ENCODE data around the gene GDNF.
"Not testable (repeated sequence)": the region's sequence is repeated elsewhere in the genome, so short reads cannot be mapped to it uniquely, and the experiment has no call there.

Gene GDNF

DNA sequence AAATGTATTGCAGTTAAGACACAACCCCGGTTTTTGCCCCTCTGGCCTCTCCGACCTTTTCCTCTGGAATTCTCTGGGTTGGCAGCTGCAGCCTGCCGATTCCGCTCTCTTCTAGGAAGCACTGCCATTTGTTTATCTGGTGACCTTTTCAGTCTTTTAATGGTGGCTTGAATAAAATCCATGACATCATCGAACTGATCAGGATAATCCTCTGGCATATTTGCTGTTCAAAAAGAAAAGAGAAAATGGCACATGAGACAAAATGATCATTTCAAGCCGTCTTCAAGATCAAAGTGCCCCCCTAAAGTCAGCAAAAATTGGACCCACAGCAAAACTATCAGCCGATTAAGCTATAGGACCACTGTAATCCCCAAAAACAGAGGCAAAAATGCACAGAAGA, 23.9 kb downstream of the GDNF start:
- no peak for DNase-seq

GRCh38 chr5:37814699-37815098, 25.1 kb downstream of the GDNF start:
- no peak for DNase-seq

- DNase-seq, result no peak
Measured at GRCh38 chr5:37812365-37812764, 27.5 kb downstream of the GDNF start.

DNA sequence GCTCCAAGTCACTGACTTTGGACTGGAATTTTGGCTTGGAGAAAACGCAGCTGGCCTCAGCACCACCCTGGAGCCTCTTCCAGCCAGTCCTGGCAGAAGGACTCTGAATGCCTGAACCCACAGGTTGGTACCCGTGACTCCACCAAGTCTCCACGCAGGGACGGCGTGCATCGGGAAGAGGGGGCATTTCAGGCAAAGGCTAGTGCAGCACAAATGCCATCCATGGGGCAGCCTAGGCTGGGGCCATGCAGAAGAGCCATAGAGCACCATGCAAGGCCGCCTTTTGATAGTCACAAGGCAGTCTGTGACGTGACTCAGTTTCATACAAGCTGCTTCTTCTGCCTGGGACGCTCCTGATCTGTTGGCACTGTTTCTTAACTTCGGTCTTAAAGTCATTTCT, 28.0 kb downstream of the GDNF start:
- DNase-seq, result no peak

GRCh38 chr5:37810311-37810710, 29.5 kb downstream of the GDNF start:
- no peak for DNase-seq

DNA sequence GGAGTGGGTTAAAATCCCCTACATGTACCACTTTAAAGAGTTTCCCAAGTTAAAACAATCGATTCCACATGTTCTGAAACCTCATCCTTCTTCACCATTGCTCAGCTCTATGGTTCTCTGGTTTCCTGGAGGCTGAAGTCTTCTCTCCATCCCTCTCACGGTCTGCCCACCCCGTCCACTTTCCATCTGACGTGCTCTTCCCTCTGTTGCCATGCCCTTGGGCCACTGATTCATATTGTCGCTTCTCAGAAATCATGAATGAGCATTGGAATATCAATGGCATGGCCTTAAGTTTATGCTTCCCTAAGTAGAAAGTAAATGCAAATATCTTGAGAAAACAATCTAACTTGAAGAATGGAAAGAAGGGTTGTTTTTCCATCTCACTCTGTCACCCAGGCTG, 30.9 kb downstream of the GDNF start:
- no peak for DNase-seq

GRCh38 chr5:37807621-37808301, 32.1 kb downstream of the GDNF start:
- DNase-seq, result no peak

GRCh38 chr5:37807015-37807414, 32.8 kb downstream of the GDNF start:
- DNase-seq, result no peak

- DNase-seq, result no peak
Measured at GRCh38 chr5:37806476-37806875, 33.4 kb downstream of the GDNF start.

DNA sequence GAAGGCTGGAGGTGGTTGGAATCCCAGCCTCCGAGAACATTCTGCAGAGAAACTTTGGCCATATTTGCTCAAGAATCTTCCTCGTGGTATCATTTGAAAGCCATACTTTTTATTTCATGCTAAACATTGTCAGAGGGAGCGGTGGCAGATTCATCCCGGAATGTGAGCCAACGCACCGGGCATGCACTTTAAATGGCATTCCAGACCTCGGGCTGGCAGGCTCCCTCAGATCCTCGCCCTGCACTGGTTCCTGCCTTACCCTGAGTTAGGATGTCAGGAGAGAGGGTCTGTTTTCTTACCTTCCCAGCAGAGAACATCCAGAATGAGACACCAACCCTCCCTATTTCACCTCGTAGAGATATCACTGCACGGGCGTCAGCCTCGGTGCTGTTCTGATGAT, 33.8 kb downstream of the GDNF start:
- no peak for DNase-seq

DNA sequence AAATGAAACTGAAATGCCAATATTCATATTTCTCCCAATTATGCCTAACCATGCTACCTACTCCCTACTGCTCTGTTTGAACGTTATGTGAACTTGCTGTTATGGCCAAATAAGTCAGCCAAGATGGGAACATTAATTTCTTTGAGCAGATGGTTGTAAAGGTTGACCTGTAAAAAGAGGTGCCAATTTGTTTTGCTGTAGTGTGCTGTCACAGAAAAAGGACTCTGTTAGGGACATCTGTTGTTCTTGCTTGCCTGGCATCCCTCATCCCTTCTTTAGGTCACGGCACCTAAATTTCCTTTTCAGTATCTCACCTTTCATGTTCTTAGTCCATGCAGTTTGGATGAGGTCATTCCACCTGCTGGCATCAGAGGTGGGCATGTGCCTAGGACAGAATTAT, 35.4 kb downstream of the GDNF start:
- DNase-seq, result no peak

DNA sequence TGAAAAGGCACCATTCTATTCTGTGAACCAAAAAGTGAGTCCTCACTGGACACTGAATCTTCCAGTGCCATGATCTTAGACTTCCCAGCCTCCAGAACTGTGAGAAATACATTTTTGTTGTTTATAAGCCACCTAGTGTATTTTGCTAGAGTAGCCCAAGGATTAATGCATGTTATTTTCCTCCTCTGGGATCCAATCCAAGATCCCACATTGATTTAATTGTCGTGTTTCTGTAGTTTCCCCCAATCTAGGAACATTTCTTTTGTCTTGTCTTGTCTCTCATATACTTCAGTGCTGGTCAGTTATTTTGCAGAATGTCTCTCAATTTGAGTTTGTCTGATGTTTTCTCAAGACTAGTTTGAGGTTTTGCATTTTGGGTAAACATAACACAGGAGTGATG, 36.4 kb downstream of the GDNF start:
- no peak for DNase-seq

GRCh38 chr5:37801521-37801920, 38.3 kb downstream of the GDNF start:
- no peak for DNase-seq

- DNase-seq, result no peak
Measured at GRCh38 chr5:37799865-37800421, 39.9 kb downstream of the GDNF start.

GRCh38 chr5:37796435-37796834, 43.4 kb downstream of the GDNF start:
- DNase-seq, result not testable (repeated sequence)

DNA sequence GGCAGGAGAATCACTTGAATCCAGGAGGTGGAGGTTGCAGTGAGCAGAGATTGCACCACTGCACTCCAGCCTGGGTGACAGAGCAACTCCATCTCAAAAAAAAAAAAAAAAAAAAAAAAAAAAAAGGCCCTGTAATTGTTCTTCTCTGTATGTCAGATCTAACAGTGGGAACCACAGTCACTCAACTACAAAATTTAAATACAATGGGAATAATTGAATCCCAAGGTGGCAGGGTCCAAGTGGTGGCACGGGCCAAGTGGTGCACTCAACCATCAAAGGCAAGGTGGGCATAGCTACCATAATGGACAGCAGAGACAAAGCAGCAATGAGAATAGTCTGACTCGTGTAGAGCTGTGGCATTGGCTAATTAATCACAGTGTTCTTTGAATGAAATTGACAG, 44.5 kb downstream of the GDNF start:
- DNase-seq, result not testable (repeated sequence)

DNA sequence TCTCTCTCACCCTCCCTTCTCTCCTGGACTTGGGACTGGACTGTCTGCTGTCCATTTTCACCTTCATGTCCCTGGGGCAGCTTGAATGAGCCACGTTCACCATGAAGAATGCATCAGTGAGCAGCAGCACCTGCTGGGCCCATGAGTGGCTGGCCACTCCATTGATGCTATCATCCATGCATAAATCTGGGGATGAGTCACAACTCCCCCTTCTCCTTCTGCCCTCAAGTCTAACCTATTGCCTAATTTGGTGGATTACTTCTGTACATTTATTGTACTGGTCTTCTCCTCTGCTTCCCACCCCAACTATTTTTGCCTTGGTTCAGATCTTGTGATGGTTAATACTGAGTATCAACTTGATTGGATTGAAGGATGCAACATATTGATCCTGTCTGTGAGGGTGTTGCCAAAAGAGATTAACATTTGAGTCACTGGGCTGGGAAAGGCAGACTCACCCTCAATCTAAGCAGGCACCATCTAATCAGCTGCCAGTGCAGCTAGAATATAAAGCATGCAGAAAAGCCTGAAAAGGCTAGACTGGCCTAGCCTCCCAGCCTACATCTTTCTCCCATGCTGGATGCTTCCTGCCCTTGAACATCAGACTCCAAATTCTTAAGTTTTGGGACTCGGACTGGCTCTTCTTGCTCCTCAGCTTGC, 46.7 kb downstream of the GDNF start:
- DNase-seq, result no peak

DNA sequence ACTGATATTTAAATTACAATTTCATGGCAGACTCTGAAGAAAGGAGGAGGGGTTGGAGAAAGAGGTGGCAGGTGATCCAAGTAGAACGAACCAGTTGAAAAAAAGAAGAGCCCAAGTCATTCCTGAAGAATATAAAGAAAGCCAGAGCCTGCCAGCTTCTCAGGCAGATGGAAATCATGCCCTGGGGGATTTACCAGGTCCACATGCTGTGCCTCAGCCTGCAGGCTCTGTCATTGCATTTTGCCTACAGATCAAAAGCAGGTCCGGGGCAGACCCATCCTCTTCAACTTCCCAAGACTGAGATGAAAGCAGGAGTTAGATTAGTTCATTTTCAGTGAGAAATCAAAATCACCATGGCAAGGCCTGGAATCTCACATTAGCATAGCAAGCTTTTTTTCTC, 48.5 kb downstream of the GDNF start:
- DNase-seq, result no peak

DNA sequence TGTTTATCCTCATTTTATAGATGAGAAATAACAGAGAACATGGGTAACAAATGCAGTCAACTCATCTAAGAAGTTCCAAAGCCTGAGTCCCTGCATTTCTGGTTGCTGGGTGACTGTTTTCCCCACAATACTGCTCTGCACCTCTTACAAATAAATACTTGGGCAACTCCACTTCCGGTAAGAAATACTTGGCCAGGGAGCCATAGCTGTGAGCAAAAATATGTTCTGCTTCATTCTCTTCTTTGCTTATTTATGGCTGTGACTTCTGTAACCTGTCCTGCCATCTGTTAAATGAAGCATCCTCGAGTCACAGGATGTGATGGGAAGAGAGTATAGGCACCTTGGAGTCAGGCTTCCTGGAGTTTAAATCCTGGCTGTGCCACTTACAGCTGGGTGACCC, 49.9 kb downstream of the GDNF start:
- DNase-seq, result no peak

DNA sequence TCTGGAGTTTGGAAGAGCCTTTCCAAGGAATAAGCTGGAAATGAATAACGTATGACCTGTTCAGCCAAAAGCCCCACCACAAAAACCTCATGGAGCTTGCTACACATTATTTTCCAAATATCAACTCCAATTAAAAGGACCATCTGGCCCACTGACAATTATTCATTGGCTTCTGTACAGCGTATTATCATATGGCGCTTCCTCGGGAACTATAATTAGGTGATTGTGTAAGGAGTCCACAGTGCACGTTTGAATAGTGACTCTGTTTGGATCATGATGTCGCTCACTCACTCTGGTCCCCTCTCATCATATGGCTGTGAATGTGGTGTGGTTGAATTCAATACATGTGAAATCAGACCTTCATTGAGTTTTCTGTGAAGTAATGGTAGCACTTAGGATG, 52.1 kb downstream of the GDNF start:
- no peak for DNase-seq

DNA sequence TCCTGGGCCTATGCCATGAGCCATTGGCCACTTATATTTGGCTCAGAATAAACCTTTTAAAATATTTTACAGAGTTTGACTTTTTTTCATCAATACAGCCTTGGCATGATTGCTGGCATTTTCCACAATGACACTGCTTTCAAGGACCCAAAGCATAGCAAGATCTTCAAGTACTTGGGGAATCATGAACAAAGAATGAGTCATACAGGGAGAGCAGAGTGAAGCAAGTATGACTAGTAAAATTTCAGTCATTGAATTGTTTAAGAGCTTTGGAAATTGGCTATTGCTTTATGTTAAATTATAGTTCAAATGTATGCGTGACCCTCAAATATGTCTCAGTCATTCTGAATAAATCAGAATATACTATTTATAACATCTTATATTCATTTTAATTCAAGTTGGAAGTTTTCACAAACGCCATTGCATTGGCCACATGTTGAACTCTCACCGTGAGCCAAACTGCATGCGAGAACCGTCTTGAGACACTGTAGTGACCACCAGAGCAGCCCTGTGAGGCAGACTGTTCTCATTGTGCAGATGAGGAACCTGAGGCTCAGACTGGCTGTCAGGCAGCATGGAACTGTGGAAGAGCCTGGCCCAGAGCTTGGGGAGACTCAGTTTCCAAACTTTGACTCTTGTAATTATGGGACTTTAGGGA, 52.9 kb downstream of the GDNF start:
- DNase-seq, result no peak

DNA sequence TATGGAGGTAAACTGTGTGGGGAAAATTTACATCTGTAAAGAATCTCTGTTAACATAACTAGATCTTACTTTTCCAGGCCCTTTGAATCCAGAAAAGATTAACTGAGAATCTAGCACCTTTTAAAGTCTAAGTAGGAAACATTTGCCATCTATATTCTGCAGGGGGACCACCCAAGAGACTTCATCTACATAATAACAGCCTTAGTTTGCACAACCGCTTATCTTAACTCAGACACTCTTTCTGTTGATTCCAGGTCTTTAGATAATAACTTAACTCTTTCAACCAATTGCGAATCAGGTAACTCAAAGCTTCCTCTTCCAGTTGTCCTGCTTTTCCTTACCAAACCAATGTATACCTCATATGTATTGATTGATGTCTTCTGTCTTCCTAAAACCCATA, 53.4 kb downstream of the GDNF start:
- no peak for DNase-seq

- not testable (repeated sequence) for DNase-seq
Measured at GRCh38 chr5:37781409-37781808, 58.4 kb downstream of the GDNF start.

Data from activated CD4-positive, alpha-beta T cell treated with anti-CD3 and anti-CD28 coated beads, Interleukin-2, amount 50 U/mL, for 1 hour (primary cell).